Right lobe of liver (tissue), 6 donors: ENCODE data around the gene DDX28. TPM values are rescaled to one million over a fixed set of nuclear protein-coding genes. Genes with fewer than 3 reads are reported as not detected.
"Not testable (repeated sequence)": the region's sequence is repeated elsewhere in the genome, so short reads cannot be mapped to it uniquely, and the experiment has no call there.

ENCODE experiments used
- ATAC-seq, 4 donors: fragments of 200-7000 bp; cut with Tn5 transposase; one replicate each; pipeline ENCODE4 v1.9.1; 2020; ENCODE audit warnings: mild to moderate bottlenecking in 4 of 4, moderate library complexity in 4 of 4
- DNase-seq, 3 donors: peaks; one replicate each; pipeline ENCODE4 v3.0.0-alpha.2; 2020
- H3K27ac ChIP-seq, 3 donors: fragments of 200-600 bp; one replicate each; pipeline ENCODE4 v1.8.0; 2022
- H3K27me3 ChIP-seq, 2 donors: fragments of 200-600 bp; one replicate each; pipeline ENCODE4 v1.8.0; 2022
- H3K36me3 ChIP-seq, 4 donors: fragments of 200-600 bp; sonication (generic) in 1 of 4; one replicate each; pipeline versions ENCODE4 v1.5.1 to v1.8.0; 2017 to 2022; ENCODE audit warnings: control low read depth in 1 of 4
- H3K4me1 ChIP-seq, 4 donors: fragments of 200-600 bp; sonication (generic) in 1 of 4; one replicate each; pipeline versions ENCODE4 v1.5.1 to v1.8.0; 2017 to 2022; ENCODE audit warnings: control low read depth in 1 of 4
- H3K4me3 ChIP-seq, 3 donors: fragments of 200-600 bp; one replicate each; pipeline ENCODE4 v1.8.0; 2022
- H3K9me3 ChIP-seq, 4 donors: fragments of 200-600 bp; sonication (generic) in 1 of 4; one replicate each; pipeline versions ENCODE4 v1.5.1 to v1.8.0; 2017 to 2022; ENCODE audit warnings: control low read depth in 1 of 4
- POLR2A ChIP-seq: fragments of 450-650 bp; IDR thresholded peaks from one replicate; pipeline ENCODE4 v1.6.1; 2017; ENCODE audit warnings: antibody characterized with exemption, mild to moderate bottlenecking
- WGBS: methylation state at CpG from one replicate; pipeline ENCODE4 v1.1.6; 2018; ENCODE audit warnings: low coverage, low lambda C conversion rate; ENCODE audit not compliant: insufficient coverage; ENCODE audit errors: missing lambda C conversion rate; 5-methylcytosine and 5-hydroxymethylcytosine counted together
- intact Hi-C, 2 donors: fragments of 100-400 bp; cut with DNase I; formaldehyde crosslinking; loops; one replicate each; pipeline versions ENCODE4 v1.11.2 to v1.14.1; 2022
- total RNA-seq, 6 experiments: library from RNA; depleted of rRNA in 2 of 6; stranded (reverse); fragments of >200 nt in 2 of 6; fragmentation: NEBNext Ultra II Directional in 3 of 6; extraction: Animal tissue kit (Norgen Biotek cat#: 25700) in 3 of 6; gene quantifications; one replicate each; pipeline versions ENCODE4 v1.1.0 to v1.2.4, GENCODE V29; 2016 to 2023
- TF ChIP-seq, protein P1 (sequence below), 4 donors: fragments of 200-600 bp in 3 of 4; fragments of 450-650 bp in 1 of 4; IDR thresholded peaks; one replicate each; pipeline versions ENCODE4 v1.5.1 to v1.8.0; 2016 to 2022; ENCODE audit warnings: antibody characterized with exemption in 4 of 4, mild to moderate bottlenecking in 2 of 4
- donor health status: DM: no; HTN: yes; CAD: no.
- donor health status: DM: no; HTN: no; CAD: no.
- donor health status: DM: no; HTN: no; CAD: no.
- donor health status: DM: no; HTN: yes; CAD: no.
- donor health status: DM: no; HTN: yes; CAD: no.

DDX28 gene
- total RNA-seq, 6 experiments from 2014 or later = 5.4 to 10.0 (median 6.3) TPM

DNA sequence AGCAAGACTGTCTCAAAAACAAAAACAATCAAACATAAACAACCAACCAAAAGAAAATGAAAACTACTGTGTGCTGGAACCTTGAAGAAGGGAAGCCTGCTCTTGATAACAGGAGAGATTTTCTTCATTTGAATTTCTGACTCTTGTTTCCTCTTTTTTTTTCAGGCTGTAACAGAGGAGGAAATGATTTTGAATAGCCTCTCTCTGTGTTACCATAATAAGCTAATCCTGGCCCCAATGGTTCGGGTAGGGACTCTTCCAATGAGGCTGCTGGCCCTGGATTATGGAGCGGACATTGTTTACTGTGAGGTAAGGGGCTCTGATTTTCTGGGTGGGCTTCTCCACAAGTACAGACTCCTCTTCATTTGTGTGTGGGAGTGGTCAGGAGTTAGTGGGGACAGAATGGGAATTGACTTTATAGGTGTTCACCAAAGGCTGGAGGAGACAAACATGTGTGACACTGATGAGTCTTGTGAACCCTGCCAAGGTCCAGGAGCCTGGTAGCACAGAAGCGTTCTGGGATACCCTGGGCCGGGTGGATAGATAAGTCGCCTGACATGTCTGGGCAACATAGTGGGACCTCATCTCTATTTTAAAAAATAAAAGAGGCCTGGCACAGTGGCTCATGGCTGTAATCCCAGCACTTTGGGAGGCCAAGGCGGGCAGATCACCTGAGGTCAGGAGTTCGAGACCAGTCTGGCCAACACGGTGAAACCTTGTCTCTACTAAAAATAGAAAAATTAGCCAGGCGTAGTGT lies 15.0 kb upstream of the DDX28 start:
- Histone ChIP-seq H3K36me3 (no peaks in the 10 kb centered on the region), H3K4me1 (no peaks in the 10 kb centered on the region), H3K9me3 (no peaks in the 10 kb centered on the region), H3K27ac (peak overlapping the region in 1 of 3 donors; percentile 8), H3K4me3 (no peak overlapping the region), H3K27me3 (no peaks in the 10 kb centered on the region)
- TF ChIP-seq, protein P1, sequence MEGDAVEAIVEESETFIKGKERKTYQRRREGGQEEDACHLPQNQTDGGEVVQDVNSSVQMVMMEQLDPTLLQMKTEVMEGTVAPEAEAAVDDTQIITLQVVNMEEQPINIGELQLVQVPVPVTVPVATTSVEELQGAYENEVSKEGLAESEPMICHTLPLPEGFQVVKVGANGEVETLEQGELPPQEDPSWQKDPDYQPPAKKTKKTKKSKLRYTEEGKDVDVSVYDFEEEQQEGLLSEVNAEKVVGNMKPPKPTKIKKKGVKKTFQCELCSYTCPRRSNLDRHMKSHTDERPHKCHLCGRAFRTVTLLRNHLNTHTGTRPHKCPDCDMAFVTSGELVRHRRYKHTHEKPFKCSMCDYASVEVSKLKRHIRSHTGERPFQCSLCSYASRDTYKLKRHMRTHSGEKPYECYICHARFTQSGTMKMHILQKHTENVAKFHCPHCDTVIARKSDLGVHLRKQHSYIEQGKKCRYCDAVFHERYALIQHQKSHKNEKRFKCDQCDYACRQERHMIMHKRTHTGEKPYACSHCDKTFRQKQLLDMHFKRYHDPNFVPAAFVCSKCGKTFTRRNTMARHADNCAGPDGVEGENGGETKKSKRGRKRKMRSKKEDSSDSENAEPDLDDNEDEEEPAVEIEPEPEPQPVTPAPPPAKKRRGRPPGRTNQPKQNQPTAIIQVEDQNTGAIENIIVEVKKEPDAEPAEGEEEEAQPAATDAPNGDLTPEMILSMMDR (IDR thresholded peaks at IDR 0.05) = no peak
- no peak for TF ChIP-seq POLR2A
- ATAC-seq = peak; percentile 6 to 56 (median 38)
- intact Hi-C loops = no loop called here
- 56% methylated on average over 4 of the region's 9 CpGs for WGBS
- DNase-seq = no peak

- H3K36me3 ChIP-seq = no peaks in the 10 kb centered on the region
- TF ChIP-seq, protein P1 (IDR thresholded peaks at IDR 0.05) = no peak
- TF ChIP-seq POLR2A = no peak
- no peaks in the 10 kb centered on the region for H3K4me1 ChIP-seq
- no peak overlapping the region for H3K27ac ChIP-seq
- intact Hi-C loops = no loop called here
- peak in 2 of 4 donors; percentile 23 to 53 for ATAC-seq
- DNase-seq = no peak
- WGBS = 72% methylated on average over 2 of the region's 2 CpGs
- H3K4me3 ChIP-seq = no peak overlapping the region
- no peaks in the 10 kb centered on the region for H3K9me3 ChIP-seq
- no peaks in the 10 kb centered on the region for H3K27me3 ChIP-seq
Observed at GRCh38 chr16:68035227-68035626, 12.2 kb upstream of the DDX28 start.

DNA sequence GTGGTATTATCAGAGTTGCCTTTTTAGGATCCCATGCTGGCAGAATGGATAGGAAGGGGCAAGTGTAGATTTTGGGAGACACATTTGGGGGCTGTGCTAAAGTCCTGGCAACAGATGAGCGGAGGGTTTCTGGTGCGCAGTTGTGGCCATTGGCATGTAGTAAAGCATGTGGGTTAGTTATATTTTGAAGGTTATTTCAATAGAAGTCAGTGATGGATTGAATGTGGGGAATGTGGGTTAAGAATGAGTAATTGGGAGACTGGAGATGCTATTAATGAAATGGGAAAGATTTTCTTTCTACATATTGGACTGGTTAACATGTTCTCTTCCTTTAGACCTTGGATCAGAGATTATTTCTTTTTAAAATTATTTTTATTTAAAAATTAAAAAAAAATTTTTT lies 10.1 kb upstream of the DDX28 start:
- no peaks in the 10 kb centered on the region for H3K27me3 ChIP-seq
- ATAC-seq = no peak
- no peaks in the 10 kb centered on the region for H3K4me1 ChIP-seq
- WGBS = 100% methylated on average over 2 of the region's 2 CpGs
- H3K36me3 ChIP-seq = peaks cover 0 to 3% (median 0%) of the 10 kb centered on the region in 4 donors
- TF ChIP-seq, protein P1 (IDR thresholded peaks at IDR 0.05) = no peak
- TF ChIP-seq POLR2A = no peak
- intact Hi-C loops = no loop called here
- H3K4me3 ChIP-seq = no peak overlapping the region
- DNase-seq = no peak
- H3K27ac ChIP-seq = no peak overlapping the region
- H3K9me3 ChIP-seq = no peaks in the 10 kb centered on the region

- DNase-seq = no peak
- TF ChIP-seq POLR2A = no peak
- TF ChIP-seq, protein P1 (IDR thresholded peaks at IDR 0.05) = no peak
- no CpG with 5 or more reads among the region's 2 CpGs for WGBS
Observed at GRCh38 chr16:68031951-68032350, 8.9 kb upstream of the DDX28 start.

DNA sequence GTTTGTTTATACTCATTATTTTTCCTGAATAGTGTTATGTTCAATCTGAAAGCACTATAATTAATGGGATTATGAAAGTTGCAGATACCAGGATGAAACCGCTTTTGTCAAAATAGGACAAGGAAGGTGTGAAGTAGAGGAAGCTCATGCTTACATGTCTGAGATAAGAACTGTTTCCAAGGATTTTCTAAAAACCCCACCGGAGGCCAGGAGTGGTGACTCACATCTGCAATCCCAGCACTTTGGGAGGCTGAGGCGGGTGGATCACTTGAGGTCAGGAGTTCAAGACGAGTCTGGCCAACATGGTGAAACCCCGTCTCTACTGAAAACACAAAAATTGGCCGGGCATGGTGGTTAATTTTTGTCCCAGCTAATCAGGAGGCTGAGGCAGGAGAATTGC lies 7.1 kb upstream of the DDX28 start:
- DNase-seq, ATAC-seq, H3K27me3 ChIP-seq, H3K4me3 ChIP-seq, H3K4me1 ChIP-seq, intact Hi-C loops, H3K36me3 ChIP-seq, H3K27ac ChIP-seq, H3K9me3 ChIP-seq: not testable (repeated sequence)
- WGBS = 69% methylated on average over 5 of the region's 6 CpGs

More at GRCh38 chr16:68031951-68032350, 8.9 kb upstream of the DDX28 start:
- intact Hi-C loops = no loop called here
- Histone ChIP-seq H3K9me3 (no peaks in the 10 kb centered on the region), H3K36me3 (peaks cover 0 to 3% (median 0%) of the 10 kb centered on the region in 4 donors), H3K4me1 (no peaks in the 10 kb centered on the region), H3K27me3 (no peaks in the 10 kb centered on the region), H3K4me3 (no peak overlapping the region), H3K27ac (no peak overlapping the region)
- ATAC-seq = no peak
